Activated CD8-positive, alpha-beta memory T cell treated with anti-CD3 and anti-CD28 coated beads for 4 hours (primary cell): ENCODE data around the gene SPOCK3.

Experiments
- DNase-seq, 2 donors: peaks; one replicate each; pipeline ENCODE4 v3.0.0-alpha.2; 2020; ENCODE audit warnings: low read depth in 2 of 2

The SPOCK3 gene

GRCh38 chr4:167176723-167177367, 57.4 kb downstream of the SPOCK3 start:
- no peak for DNase-seq

- DNase-seq: no peak
These were observed 62.4 kb downstream of the SPOCK3 start for GRCh38 chr4:167171928-167172327.

- DNase-seq: no peak
These were observed 65.7 kb downstream of the SPOCK3 start for GRCh38 chr4:167168611-167169010.

GRCh38 chr4:167150587-167150986, 83.7 kb downstream of the SPOCK3 start:
- DNase-seq: no peak

- no peak for DNase-seq
These were observed 89.7 kb downstream of the SPOCK3 start for GRCh38 chr4:167144605-167145004.

- DNase-seq: no peak
These were observed 91.3 kb downstream of the SPOCK3 start for GRCh38 chr4:167143018-167143417.

- DNase-seq: no peak
These were observed 98.0 kb downstream of the SPOCK3 start for GRCh38 chr4:167136270-167136669.

GRCh38 chr4:167129146-167129545, 105.1 kb downstream of the SPOCK3 start:
- DNase-seq: no peak

GRCh38 chr4:167119392-167119791, 114.9 kb downstream of the SPOCK3 start:
- DNase-seq: no peak

GRCh38 chr4:167117273-167117672, 117.0 kb downstream of the SPOCK3 start:
- no peak for DNase-seq

GRCh38 chr4:167114416-167114971, 119.8 kb downstream of the SPOCK3 start:
- DNase-seq: no peak

GRCh38 chr4:167111622-167112021, 122.7 kb downstream of the SPOCK3 start:
- no peak for DNase-seq

GRCh38 chr4:167111092-167111491, 123.2 kb downstream of the SPOCK3 start:
- no peak for DNase-seq

GRCh38 chr4:167109859-167110258, 124.4 kb downstream of the SPOCK3 start:
- no peak for DNase-seq

- no peak for DNase-seq
These were observed 128.4 kb downstream of the SPOCK3 start for GRCh38 chr4:167105857-167106256.

- no peak for DNase-seq
These were observed 131.8 kb downstream of the SPOCK3 start for GRCh38 chr4:167102475-167102874.

- no peak for DNase-seq
These were observed 133.3 kb downstream of the SPOCK3 start for GRCh38 chr4:167101035-167101434.

- no peak for DNase-seq
These were observed 134.2 kb downstream of the SPOCK3 start for GRCh38 chr4:167100120-167100519.

GRCh38 chr4:167088115-167088514, 146.2 kb downstream of the SPOCK3 start:
- DNase-seq: no peak

GRCh38 chr4:167084321-167084720, 150.0 kb downstream of the SPOCK3 start:
- DNase-seq: no peak

- DNase-seq: no peak
These were observed 154.5 kb downstream of the SPOCK3 start for GRCh38 chr4:167079762-167080161.

GRCh38 chr4:167052631-167053091, 181.6 kb downstream of the SPOCK3 start:
- no peak for DNase-seq

GRCh38 chr4:167049257-167049656, 185.0 kb downstream of the SPOCK3 start:
- DNase-seq: no peak

- no peak for DNase-seq
These were observed 192.8 kb downstream of the SPOCK3 start for GRCh38 chr4:167041524-167041923.
